B cell (primary cell): ENCODE results near the gene FLII. TPM values are rescaled to one million over a fixed set of nuclear protein-coding genes. Genes with fewer than 3 reads are reported as not detected.

Source experiments
- ATAC-seq: fragments of 200-7000 bp; cut with Tn5 transposase; one replicate; pipeline ENCODE4 v1.10.0; 2021; ENCODE audit warnings: low read depth, mild to moderate bottlenecking, moderate number of reproducible peaks, moderate library complexity
- CTCF ChIA-PET: fragments of 350-600 bp; sonication (Branson Sonifier 250); formaldehyde crosslinking; loops from one replicate; lab custom pipeline; 2021; ENCODE audit warnings: antibody characterized with exemption, inconsistent platforms; lab: Charles Lee
- POLR2A ChIA-PET: fragments of 350-600 bp; sonication (Branson Sonifier 250); formaldehyde crosslinking; loops from one replicate; lab custom pipeline; 2021; ENCODE audit warnings: antibody characterized with exemption; lab: Charles Lee
- DNase-seq: peaks from one replicate; pipeline ENCODE4 v3.0.0; 2013
- H2AFZ ChIP-seq: 2 replicates; pipeline ENCODE4 v1.6.1; 2012; ENCODE audit warnings: mild to moderate bottlenecking, low read depth, low read length; ENCODE audit not compliant: insufficient read depth, poor library complexity, severe bottlenecking
- H3K27ac ChIP-seq, 2 donors: 1 replicate in 1 of 2; 2 replicates in 1 of 2; pipeline ENCODE4 v1.5.1; 2012 to 2013; ENCODE audit warnings: low read length in 2 of 2, mild to moderate bottlenecking in 2 of 2, moderate library complexity in 1 of 2
- H3K27me3 ChIP-seq, 4 experiments: fragments of 200-600 bp in 1 of 4; sonication (generic) in 1 of 4; replicated peaks in 1 of 4; 1 replicate in 2 of 4; 2 replicates in 2 of 4; pipeline versions ENCODE4 v1.6.1 to v1.7.0; 2013 to 2016; ENCODE audit warnings: low read length in 3 of 4, mild to moderate bottlenecking in 2 of 4, mixed read lengths in 1 of 4, moderate library complexity in 1 of 4; ENCODE audit not compliant: insufficient read depth in 4 of 4, control insufficient read depth in 3 of 4; ENCODE audit errors: control extremely low read depth in 1 of 4
- H3K36me3 ChIP-seq, 2 experiments: replicated peaks in 1 of 2; 1 replicate in 1 of 2; 2 replicates in 1 of 2; pipeline versions ENCODE4 v1.6.1 to v1.7.1; 2013; ENCODE audit warnings: low read length in 1 of 2; ENCODE audit not compliant: insufficient read depth in 2 of 2, control insufficient read depth in 1 of 2; ENCODE audit errors: control extremely low read depth in 1 of 2, extremely low read depth in 1 of 2
- H3K4me1 ChIP-seq, 2 donors: fragments of 200-600 bp in 1 of 2; sonication (generic) in 1 of 2; 1 replicate in 1 of 2; 2 replicates in 1 of 2; pipeline versions ENCODE4 v1.5.1 to v1.6.1; 2013 to 2017; ENCODE audit warnings: low read length in 2 of 2; ENCODE audit not compliant: control insufficient read depth in 2 of 2, insufficient read depth in 2 of 2
- H3K4me2 ChIP-seq: replicated peaks from 2 replicates; pipeline ENCODE3; 2012; ENCODE audit warnings: mild to moderate bottlenecking, low read depth, low read length; ENCODE audit not compliant: poor library complexity, severe bottlenecking
- H3K4me3 ChIP-seq, 5 experiments: fragments of 200-600 bp in 1 of 5; sonication (generic) in 1 of 5; 1 replicate in 3 of 5; 2 replicates in 2 of 5; pipeline versions ENCODE4 v1.5.1 to v1.7.0; 2011 to 2016; ENCODE audit warnings: low read length in 4 of 5, mild to moderate bottlenecking in 4 of 5, low read depth in 2 of 5, control low read depth in 1 of 5, moderate library complexity in 1 of 5; ENCODE audit not compliant: insufficient read depth in 1 of 5; ENCODE audit errors: control extremely low read depth in 1 of 5, extremely low read depth in 1 of 5
- H3K79me2 ChIP-seq: fragments of 200-600 bp; sonication (generic); one replicate; pipeline ENCODE4 v1.6.0; 2016; ENCODE audit warnings: low read length; ENCODE audit not compliant: control insufficient read depth, insufficient read depth
- H3K9ac ChIP-seq: fragments of 200-600 bp; sonication (generic); 2 replicates; pipeline ENCODE4 v1.6.1; 2017; ENCODE audit warnings: mild to moderate bottlenecking, low read length, moderate library complexity
- H3K9me3 ChIP-seq, 3 donors: one replicate each; pipeline versions ENCODE4 v1.6.1 to v1.7.1; 2013; ENCODE audit warnings: low read length in 2 of 3; ENCODE audit not compliant: control insufficient read depth in 2 of 3, insufficient read depth in 1 of 3; ENCODE audit errors: control extremely low read depth in 1 of 3
- H4K20me1 ChIP-seq: 2 replicates; pipeline ENCODE4 v1.6.0; 2012; ENCODE audit warnings: mild to moderate bottlenecking, low read length; ENCODE audit not compliant: insufficient read depth, control insufficient read depth, poor library complexity, severe bottlenecking
- H3K27ac Mint-ChIP-seq: one replicate; pipeline ENCODE4 v1.8.0; 2021; ENCODE audit warnings: mixed read lengths
- H3K27me3 Mint-ChIP-seq: one replicate; pipeline ENCODE4 v1.8.0; 2021; ENCODE audit warnings: mixed read lengths
- H3K4me1 Mint-ChIP-seq: one replicate; pipeline ENCODE4 v1.8.0; 2021; ENCODE audit warnings: mixed read lengths
- H3K4me3 Mint-ChIP-seq: one replicate; pipeline ENCODE4 v1.8.0; 2021; ENCODE audit warnings: mixed read lengths
- H3K9me3 Mint-ChIP-seq: one replicate; pipeline ENCODE4 v1.8.0; 2022; ENCODE audit warnings: mixed read lengths; ENCODE audit not compliant: insufficient read depth
- CTCF ChIP-seq: fragments of 200-600 bp; IDR thresholded peaks from one replicate; pipeline ENCODE4 v1.8.0; 2022; ENCODE audit warnings: antibody characterized with exemption, mild to moderate bottlenecking
- EZH2 ChIP-seq: IDR thresholded peaks from 2 replicates; pipeline ENCODE4 v1.6.1; 2012; ENCODE audit warnings: borderline replicate concordance, low read depth, mild to moderate bottlenecking, moderate library complexity, low read length; ENCODE audit not compliant: insufficient read depth, poor library complexity, severe bottlenecking
- WGBS: methylation state at CpG from one replicate; pipeline ENCODE4 v1.1.5; 2013; ENCODE audit warnings: missing lambda C conversion rate; ENCODE audit not compliant: insufficient coverage; 5-methylcytosine and 5-hydroxymethylcytosine counted together
- intact Hi-C: fragments of 100-400 bp; cut with micrococcal nuclease; formaldehyde crosslinking; loops from one replicate; pipeline ENCODE4 v1.10.0; 2022
- polyA plus RNA-seq: library from polyadenylated mRNA; depleted of rRNA; stranded (reverse); fragments of >200 nt; gene quantifications from 2 replicates; pipeline ENCODE4 v1.2.3, GENCODE V29; 2012
- total RNA-seq, 2 donors: library from RNA; stranded (reverse); fragments of 120-200 nt in 1 of 2; gene quantifications; 1 replicate in 1 of 2; 2 replicates in 1 of 2; pipeline versions ENCODE4 v1.2.3 to v1.2.4, GENCODE V29; 2013 to 2022

FLII gene
- total and polyA plus RNA-seq, 2 donors (not counting 1 experiment from before 2014, with no cell fraction given): 357 to 531 TPM

GRCh38 chr17:18277076-18277475 is 18.5 kb upstream of the FLII start:
- H3K79me2 ChIP-seq: no peaks in the 10 kb centered on the region
- no peak for TF ChIP-seq EZH2
- TF ChIP-seq CTCF: no peak
- H3K4me2 ChIP-seq: no peak overlapping the region
- WGBS: no CpG with 5 or more reads among the region's 1 CpG
- Mint-ChIP-seq H3K27me3 (no peaks in the 10 kb centered on the region), H3K4me1 (no peaks in the 10 kb centered on the region), H3K27ac (no peak overlapping the region), H3K4me3 (no peak overlapping the region), H3K9me3 (no peaks in the 10 kb centered on the region)
- no peaks in the 10 kb centered on the region for H4K20me1 ChIP-seq
- ChIA-PET CTCF (no interaction called here), POLR2A (no interaction called here)
- H3K4me1 ChIP-seq: no peaks in the 10 kb centered on the region
- H3K27me3 ChIP-seq: no peaks in the 10 kb centered on the region
- intact Hi-C loops: no loop called here
- DNase-seq: no peak
- H3K4me3 ChIP-seq: no peak overlapping the region
- no peak overlapping the region for H3K27ac ChIP-seq
- no peak overlapping the region for H3K9ac ChIP-seq
- H2AFZ ChIP-seq: no peak overlapping the region
- no peak for ATAC-seq
- peaks cover 0 to 55% of the 10 kb centered on the region in 2 experiments for H3K36me3 ChIP-seq
- no peaks in the 10 kb centered on the region for H3K9me3 ChIP-seq

GRCh38 chr17:18270046-18270931 is 11.8 kb upstream of the FLII start:
- H3K79me2 ChIP-seq: no peaks in the 10 kb centered on the region
- H3K9me3 Mint-ChIP-seq: no peaks in the 10 kb centered on the region
- H3K27me3 Mint-ChIP-seq: no peaks in the 10 kb centered on the region
- POLR2A ChIA-PET: interaction anchor here (0.8 kb wide), 1 partner anchor 78 kb away, joined by 6 read pairs; no protein-coding TSS in a partner anchor
- H3K36me3 ChIP-seq: peaks cover 0 to 13% of the 10 kb centered on the region in 2 experiments
- H3K9ac ChIP-seq: no peak overlapping the region
- intact Hi-C loops: no loop called here
- no peaks in the 10 kb centered on the region for H3K4me1 ChIP-seq
- no peak overlapping the region for H3K27ac ChIP-seq
- H3K27me3 ChIP-seq: no peaks in the 10 kb centered on the region
- WGBS: 94% methylated on average over 12 of the region's 14 CpGs
- no peak overlapping the region for H3K4me2 ChIP-seq
- DNase-seq (no peak), ATAC-seq (no peak)
- no peaks in the 10 kb centered on the region for H3K9me3 ChIP-seq
- no peaks in the 10 kb centered on the region for H3K4me1 Mint-ChIP-seq
- no peaks in the 10 kb centered on the region for H4K20me1 ChIP-seq
- H2AFZ ChIP-seq: no peak overlapping the region
- CTCF ChIA-PET: no interaction called here
- TF ChIP-seq EZH2 (no peak), CTCF (no peak)
- no peak overlapping the region for H3K4me3 ChIP-seq
- no peak overlapping the region for H3K27ac Mint-ChIP-seq
- H3K4me3 Mint-ChIP-seq: no peak overlapping the region
